Transverse colon (tissue), 4 donors: ENCODE measurements around the gene UTS2R.
"Not testable (repeated sequence)": the region's sequence is repeated elsewhere in the genome, so short reads cannot be mapped to it uniquely, and the experiment has no call there.

ENCODE experiments used
- CTCF ChIP-seq, 5 experiments: fragments of 200-600 bp in 3 of 5; fragments of 450-650 bp in 2 of 5; sonication (generic) in 3 of 5; IDR thresholded peaks; 1 replicate in 2 of 5; 2 replicates in 3 of 5; pipeline ENCODE4 v1.5.1; 2016 to 2017; ENCODE audit warnings: antibody characterized with exemption in 5 of 5, inconsistent platforms in 3 of 5, mild to moderate bottlenecking in 2 of 5, moderate library complexity in 1 of 5
- POLR2A ChIP-seq: fragments of 450-650 bp; IDR thresholded peaks from one replicate; pipeline ENCODE4 v1.6.1; 2016; ENCODE audit warnings: antibody characterized with exemption, mild to moderate bottlenecking, moderate library complexity
- POLR2AphosphoS5 ChIP-seq, 3 donors: sonication (generic); formaldehyde crosslinking; IDR thresholded peaks; one replicate each; pipeline ENCODE4 v1.6.1; 2016; ENCODE audit warnings: antibody characterized with exemption in 3 of 3

GRCh38 chr17:82373072-82373452 lies 1.5 kb downstream of the UTS2R start:
- TF ChIP-seq CTCF (IDR thresholded peaks at IDR 0.05); POLR2A; POLR2AphosphoS5 (IDR thresholded peaks at IDR 0.05): not testable (repeated sequence)
